RWPE2 (cell line): Measurements from ENCODE around the gene WDR46.
A peak's percentile ranks its signal among the peaks of the same experiment; 100 is the strongest.

Experiments
- ATAC-seq: fragments of 200-7000 bp; cut with Tn5 transposase; 3 replicates; pipeline ENCODE4 v1.9.1; 2021; ENCODE audit warnings: low read depth
- DNase-seq: peaks from one replicate; pipeline ENCODE4 v3.0.0-alpha.2; 2020; ENCODE audit warnings: low spot score
- H3K27ac ChIP-seq: fragments of 450-650 bp; 2 replicates; pipeline ENCODE4 v1.5.1; 2017; ENCODE audit warnings: mild to moderate bottlenecking; ENCODE audit not compliant: poor library complexity, severe bottlenecking
- H3K27me3 ChIP-seq: fragments of 250-450 bp; sonication (Bioruptor Pico); 2 replicates; pipeline ENCODE4 v1.5.1; 2021; ENCODE audit warnings: mild to moderate bottlenecking, moderate library complexity; ENCODE audit not compliant: insufficient read depth, poor library complexity, severe bottlenecking
- H3K36me3 ChIP-seq: fragments of 250-450 bp; sonication (Bioruptor Pico); 2 replicates; pipeline ENCODE4 v1.5.1; 2020; ENCODE audit warnings: low read depth, mild to moderate bottlenecking, moderate library complexity
- H3K4me1 ChIP-seq: fragments of 250-450 bp; sonication (Bioruptor Pico); 2 replicates; pipeline ENCODE4 v1.5.1; 2021; ENCODE audit warnings: mild to moderate bottlenecking, moderate library complexity; ENCODE audit not compliant: insufficient read depth, poor library complexity, severe bottlenecking
- H3K4me3 ChIP-seq: fragments of 250-450 bp; sonication (Bioruptor Pico); 2 replicates; pipeline ENCODE4 v1.5.1; 2021; ENCODE audit warnings: mild to moderate bottlenecking, moderate library complexity; ENCODE audit not compliant: severe bottlenecking
- H3K9me3 ChIP-seq: fragments of 250-450 bp; sonication (Bioruptor Pico); 2 replicates; pipeline ENCODE4 v1.5.1; 2021; ENCODE audit warnings: mild to moderate bottlenecking, moderate library complexity; ENCODE audit not compliant: severe bottlenecking
- TF ChIP-seq, protein P1 (sequence below): fragments of 450-650 bp; IDR thresholded peaks from one replicate; pipeline ENCODE4 v1.5.1; 2017; ENCODE audit warnings: mild to moderate bottlenecking, moderate library complexity; ENCODE audit not compliant: poor library complexity, severe bottlenecking

Gene WDR46

DNA sequence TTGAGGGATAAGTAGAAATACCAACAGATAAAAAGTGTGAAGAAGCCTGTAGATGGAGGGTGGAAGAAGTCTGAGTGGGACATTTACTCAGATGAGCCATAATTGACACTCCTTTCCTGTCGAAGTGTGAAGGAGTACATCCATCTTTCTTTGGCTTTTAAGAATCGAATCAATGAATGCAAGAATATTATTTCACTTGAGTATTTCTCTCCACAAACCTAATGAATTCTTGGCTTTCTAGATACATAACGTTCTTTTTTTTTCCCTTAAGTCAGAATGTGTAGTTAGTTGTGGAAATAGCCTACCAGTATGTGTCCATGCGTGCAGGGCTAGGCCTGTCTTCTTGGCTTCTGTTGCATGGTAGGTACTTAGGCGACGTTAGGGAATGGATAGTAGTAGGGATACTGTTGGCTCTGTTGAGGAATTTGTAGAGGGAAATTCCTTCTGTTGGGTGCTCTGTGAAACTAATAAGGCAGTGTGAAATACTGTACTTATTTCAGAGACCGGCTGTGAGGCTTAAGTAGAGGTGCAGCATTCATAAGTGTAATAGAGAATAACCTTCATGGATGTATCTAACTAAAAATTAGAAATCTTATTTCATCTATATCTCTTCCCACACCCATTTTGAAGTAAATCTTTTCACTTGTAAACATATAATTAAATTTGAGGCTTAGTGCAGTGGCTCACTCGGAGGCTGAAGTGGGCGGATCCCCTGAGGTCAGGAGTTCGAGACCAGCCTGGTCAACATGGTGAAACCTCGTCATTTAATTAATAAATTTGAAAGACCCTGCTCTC, 15.7 kb downstream of the WDR46 start:
- peaks cover 33% of the 10 kb centered on the region for H3K4me1 ChIP-seq
- H3K9me3 ChIP-seq: no peaks in the 10 kb centered on the region
- ATAC-seq: no peak
- TF ChIP-seq, protein P1, sequence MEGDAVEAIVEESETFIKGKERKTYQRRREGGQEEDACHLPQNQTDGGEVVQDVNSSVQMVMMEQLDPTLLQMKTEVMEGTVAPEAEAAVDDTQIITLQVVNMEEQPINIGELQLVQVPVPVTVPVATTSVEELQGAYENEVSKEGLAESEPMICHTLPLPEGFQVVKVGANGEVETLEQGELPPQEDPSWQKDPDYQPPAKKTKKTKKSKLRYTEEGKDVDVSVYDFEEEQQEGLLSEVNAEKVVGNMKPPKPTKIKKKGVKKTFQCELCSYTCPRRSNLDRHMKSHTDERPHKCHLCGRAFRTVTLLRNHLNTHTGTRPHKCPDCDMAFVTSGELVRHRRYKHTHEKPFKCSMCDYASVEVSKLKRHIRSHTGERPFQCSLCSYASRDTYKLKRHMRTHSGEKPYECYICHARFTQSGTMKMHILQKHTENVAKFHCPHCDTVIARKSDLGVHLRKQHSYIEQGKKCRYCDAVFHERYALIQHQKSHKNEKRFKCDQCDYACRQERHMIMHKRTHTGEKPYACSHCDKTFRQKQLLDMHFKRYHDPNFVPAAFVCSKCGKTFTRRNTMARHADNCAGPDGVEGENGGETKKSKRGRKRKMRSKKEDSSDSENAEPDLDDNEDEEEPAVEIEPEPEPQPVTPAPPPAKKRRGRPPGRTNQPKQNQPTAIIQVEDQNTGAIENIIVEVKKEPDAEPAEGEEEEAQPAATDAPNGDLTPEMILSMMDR: no peak
- H3K27ac ChIP-seq: peak overlapping the region; percentile 84
- peaks cover 60% of the 10 kb centered on the region for H3K36me3 ChIP-seq
- DNase-seq: no peak
- H3K27me3 ChIP-seq: no peaks in the 10 kb centered on the region
- H3K4me3 ChIP-seq: peak overlapping the region; percentile 61

DNA sequence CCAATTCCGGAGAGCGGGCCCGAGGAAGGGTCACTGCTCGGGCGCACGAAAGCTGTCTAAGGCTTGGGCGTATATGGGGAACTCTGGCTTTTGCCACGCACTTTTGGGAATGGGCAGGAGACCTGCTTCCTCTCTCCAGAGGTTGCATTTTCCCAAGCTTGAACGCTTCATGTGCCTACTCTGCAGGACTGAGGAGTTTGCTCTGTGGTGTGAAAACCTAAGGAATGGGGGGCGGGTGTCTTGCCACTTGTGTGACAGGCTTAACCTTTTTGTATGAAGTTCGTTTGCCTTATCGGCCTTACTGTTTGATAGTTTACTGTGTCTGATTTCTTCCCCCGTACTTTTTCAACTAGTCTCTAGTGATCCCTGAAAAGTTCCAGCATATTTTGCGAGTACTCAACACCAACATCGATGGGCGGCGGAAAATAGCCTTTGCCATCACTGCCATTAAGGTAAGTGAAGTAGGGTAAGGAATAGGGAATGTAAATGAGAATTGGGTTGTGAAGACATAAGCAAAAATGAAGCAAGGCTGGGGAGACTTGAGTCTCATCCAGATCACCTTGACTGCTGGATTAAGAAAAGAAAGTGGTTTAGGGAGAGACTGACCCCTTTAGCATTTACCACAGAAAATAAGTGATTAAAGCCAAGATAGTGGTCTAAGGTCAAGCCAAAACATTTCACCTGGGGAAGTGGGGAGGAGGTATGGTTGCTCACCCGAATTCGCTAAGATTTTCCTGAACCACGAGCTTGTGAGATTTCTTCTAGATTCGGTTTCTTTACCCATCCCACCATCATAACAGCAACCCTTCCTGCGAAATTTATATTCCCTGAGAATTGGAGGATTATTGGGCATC, 16.5 kb downstream of the WDR46 start:
- Histone ChIP-seq H3K4me3 (peak overlapping the region; percentile 61), H3K27me3 (no peaks in the 10 kb centered on the region), H3K4me1 (peaks cover 33% of the 10 kb centered on the region), H3K27ac (peak overlapping the region; percentile 84), H3K36me3 (peaks cover 68% of the 10 kb centered on the region), H3K9me3 (no peaks in the 10 kb centered on the region)
- TF ChIP-seq, protein P1: no peak
- DNase-seq (no peak), ATAC-seq (peak; percentile 5)

DNA sequence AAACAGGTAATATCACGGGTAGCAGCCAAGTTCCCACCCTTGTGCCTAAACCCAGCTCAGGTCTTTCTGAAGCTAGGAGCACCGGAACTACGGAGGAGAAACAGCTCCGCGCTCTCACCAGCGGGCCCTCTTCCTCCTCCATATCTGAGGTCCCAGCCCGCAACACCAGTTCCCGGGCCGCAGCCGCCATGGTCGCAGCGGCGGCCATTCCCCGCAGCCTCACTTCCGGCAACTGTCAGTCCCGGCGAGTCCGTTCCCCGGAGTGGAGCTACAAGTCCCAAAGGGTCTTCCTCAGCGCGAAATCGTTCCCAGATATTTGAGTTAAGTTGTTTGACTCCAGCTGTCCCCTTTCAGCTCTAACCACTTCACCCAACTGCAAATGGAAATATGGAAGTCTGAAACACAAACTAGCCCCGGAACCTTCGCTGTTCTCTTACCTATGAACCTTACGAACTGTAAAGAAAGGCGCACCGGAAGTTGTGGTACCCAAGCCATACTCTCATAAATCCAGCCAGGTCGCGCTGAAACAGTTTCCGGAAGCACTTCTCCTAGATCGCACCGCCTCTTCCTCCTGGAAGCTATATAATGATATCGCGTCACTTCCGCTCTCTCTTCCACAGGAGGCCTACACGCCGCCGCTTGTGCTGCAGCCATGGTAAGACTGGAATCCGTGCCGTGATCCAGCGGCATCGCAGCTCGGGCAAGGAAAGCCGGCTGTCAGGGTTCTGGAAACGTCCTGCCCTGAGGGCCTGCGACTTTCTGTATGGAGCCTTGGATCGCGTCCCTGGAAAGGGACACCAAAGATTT, 17.4 kb downstream of the WDR46 start, which contains the start of the genes RPS18 and VPS52:
Gene RPS18 (plus strand): TSS at position 608 of the 807 bp plus-strand sequence. CDS start 45 bp downstream, at position 653.
Gene VPS52 (minus strand): TSS at position 409 of the 807 bp plus-strand sequence. CDS start 201 bp downstream, at position 208.
- Histone ChIP-seq H3K36me3 (peaks cover 76% of the 10 kb centered on the region), H3K27me3 (no peaks in the 10 kb centered on the region), H3K4me3 (peak within 1 kb of the TSS; percentile 61), H3K4me1 (peaks cover 33% of the 10 kb centered on the region), H3K9me3 (no peaks in the 10 kb centered on the region), H3K27ac (peak within 1 kb of the TSS; percentile 84)
- DNase-seq: peak; percentile 94
- peak; percentile 76 for ATAC-seq
- TF ChIP-seq, protein P1: no peak

DNA sequence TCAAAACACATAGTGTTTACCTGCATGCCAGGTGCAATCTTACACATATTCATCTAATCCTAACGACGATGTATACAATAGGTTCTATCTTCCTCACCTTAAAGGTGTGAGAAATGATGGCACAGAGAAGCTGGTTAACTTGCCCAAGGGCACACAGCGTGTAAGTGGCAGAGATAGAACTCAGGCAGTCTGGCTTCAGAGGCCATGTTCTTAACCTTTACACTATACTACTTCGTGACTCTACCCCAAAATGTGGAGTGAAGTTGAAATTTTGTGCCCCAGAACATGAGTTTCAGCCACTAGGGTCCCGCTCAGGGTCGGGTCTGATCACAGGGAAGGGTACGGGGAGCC, 17.9 kb downstream of the WDR46 start:
- peak overlapping the region; percentile 84 for H3K27ac ChIP-seq
- DNase-seq: no peak

More for the DNA sequence above, 17.9 kb downstream of the WDR46 start:
- Histone ChIP-seq H3K4me1 (peaks cover 28% of the 10 kb centered on the region), H3K4me3 (peak overlapping the region; percentile 61), H3K36me3 (peaks cover 76% of the 10 kb centered on the region), H3K9me3 (no peaks in the 10 kb centered on the region), H3K27me3 (no peaks in the 10 kb centered on the region)
- ATAC-seq: peak; percentile 7
- TF ChIP-seq, protein P1: no peak
